ENCODE measurements around the gene FUT2.
A peak's percentile ranks its signal among the peaks of the same experiment; 100 is the strongest.
"Not testable (repeated sequence)": the region's sequence is repeated elsewhere in the genome, so short reads cannot be mapped to it uniquely, and the experiment has no call there.

Gene FUT2

GRCh38 chr19:48695743-48696352 is at the start of gene FUT2:
FUT2 (plus strand) TSS chr19:48695971; CDS start chr19:48702957, 6,986 bp downstream.
- no peak for DNase-seq

DNA sequence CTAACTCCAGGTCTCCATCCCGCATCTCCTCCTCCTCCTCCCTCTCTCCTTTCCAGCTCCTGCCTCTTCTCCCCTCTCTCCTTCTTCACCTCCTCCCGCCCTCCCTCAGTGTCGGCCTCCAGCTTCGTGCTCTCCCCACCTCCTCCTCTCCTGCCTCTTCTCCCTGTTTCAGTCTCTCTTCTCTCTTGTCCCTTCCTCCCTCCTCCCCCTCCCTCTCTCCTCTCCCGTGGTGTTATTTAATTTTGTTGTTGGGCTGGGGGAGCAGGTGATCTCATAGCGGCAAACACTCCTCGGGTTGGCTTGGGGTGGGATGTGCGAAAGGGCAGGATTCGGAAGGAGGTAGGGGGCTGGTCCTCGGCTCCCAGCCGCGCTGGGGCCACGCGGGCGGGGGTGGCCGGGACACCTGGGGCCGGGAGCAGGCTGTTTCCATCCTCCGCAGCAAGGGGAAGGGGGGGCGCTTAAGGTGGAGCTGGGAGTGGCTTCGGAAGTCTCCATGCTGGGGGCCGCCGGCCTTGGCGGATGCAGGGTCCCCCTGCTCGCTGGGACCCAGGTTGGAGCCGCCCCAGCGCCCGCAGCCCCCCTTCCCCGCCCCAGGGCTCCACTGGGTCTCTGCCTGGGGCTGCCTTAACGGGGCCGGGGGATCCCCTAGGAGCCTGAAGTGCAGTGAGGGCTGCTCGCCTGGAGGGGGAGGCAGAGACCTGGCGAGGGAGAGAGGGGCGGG is 49.6 kb upstream of the FUT2 start, which contains the start of gene CA11:
Gene CA11 (minus strand): TSS at position 187 of the 721 bp plus-strand sequence. CDS start 555 bp downstream, outside the sequence.
- DNase-seq = peak; percentile 73

GRCh38 chr19:48646722-48647216 is 49.0 kb upstream of the FUT2 start:
- DNase-seq = no peak

DNA sequence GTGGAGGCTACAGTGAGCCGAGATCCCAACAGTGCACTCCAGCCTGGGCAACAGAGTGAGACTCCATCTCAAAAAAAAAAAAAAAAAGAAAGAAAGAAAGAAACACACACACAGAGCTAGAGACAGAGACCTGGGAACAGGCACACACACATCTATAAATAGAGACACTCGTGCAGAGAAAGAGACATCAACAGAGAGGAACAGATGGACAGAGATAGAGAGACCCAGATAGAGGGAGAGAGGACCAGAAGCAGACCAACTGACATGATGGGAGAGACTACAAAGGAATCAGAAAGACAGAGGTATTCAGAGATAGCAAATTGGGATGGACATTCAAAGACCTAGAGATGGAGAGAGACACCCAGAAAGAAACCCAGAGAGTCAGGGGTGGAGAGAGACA is 47.6 kb upstream of the FUT2 start:
- no peak for DNase-seq

DNA sequence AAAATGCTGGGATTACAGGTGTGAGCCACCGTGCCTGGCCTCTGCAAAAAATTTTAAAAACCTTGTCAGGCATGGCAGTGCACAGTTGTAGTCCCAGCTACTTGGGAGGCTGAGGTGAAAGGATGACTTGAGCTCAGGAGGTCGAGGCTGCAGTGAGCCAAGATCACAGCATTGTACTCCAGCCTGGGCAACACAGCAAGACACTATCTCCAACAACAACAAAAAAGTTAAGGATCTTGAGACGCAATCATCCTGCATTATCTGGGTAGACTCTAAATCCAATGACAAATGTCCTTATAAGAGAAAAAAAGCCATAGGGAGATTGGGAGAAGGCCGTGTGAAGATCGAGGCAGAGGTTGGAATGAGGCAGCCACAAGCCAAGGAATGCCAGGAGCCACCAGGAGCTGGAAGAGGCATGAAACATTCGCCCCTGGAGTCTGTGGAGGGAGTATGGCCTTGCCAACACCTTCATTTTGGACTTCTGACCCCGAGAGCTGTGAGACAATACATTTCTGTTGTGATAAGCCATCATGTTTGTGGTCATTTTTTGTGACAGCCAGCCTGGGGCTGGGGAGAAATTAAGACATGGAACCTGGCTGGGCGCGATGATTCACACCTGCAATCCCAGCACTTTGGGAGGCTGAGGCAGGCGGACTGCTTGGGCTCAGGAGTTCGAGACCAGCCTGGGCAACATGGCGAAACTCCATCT is 44.6 kb upstream of the FUT2 start:
- DNase-seq = no peak

DNA sequence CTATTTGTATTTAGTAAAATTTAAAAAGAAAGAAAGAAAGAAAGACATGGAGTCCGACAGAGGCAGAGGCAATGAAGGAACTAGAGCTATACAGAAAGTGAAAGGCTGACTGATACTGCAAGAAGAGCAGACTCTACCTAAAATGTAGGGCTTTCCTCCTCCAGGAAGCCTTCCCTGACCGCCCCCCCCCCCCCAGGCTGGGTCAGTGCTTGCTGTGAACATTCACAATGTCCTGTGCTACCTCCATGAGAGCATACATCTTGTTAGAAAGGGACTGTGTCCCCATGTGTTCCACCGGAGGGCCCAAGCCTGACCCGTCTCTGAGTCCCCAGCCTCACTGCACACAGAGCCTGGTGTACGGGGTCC is 44.1 kb upstream of the FUT2 start:
- no peak for DNase-seq

DNA sequence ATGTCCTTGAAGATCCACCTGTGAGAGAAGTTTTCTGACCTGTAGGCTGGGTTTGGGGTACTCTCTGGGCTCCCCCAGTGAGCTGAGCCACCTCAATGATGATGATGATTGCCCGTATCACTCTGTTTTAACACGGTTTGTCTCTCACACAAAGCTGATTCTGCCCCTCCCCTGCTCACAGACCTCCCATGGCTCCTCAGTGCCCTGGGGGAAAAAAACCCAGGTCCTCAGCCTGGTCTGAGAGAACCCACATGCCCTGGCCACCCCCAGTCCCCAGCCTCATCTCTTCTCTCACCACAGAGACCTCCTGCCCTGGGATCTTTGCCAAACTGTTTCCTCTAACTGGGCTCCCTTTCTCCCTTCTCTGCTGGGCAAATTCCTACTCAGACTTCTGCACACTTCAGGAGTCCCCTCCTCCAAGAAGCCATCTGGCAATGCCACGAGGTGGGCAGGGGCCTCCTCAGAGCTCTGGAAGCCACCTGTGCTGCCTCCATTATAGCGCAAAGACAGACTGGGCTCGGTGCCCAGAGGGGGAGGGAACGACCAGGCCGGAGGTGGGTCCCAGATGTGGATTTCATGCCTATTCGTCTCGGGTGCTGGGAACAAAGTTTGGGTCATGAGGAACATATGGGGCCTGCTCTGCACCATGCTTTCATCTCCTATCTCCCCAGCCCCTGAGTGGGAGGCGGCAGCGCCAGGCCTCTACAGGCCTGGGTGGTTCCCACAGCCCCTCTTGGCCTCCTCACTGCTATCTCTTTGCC is 41.3 kb upstream of the FUT2 start:
- peak; percentile 22 for DNase-seq

DNA sequence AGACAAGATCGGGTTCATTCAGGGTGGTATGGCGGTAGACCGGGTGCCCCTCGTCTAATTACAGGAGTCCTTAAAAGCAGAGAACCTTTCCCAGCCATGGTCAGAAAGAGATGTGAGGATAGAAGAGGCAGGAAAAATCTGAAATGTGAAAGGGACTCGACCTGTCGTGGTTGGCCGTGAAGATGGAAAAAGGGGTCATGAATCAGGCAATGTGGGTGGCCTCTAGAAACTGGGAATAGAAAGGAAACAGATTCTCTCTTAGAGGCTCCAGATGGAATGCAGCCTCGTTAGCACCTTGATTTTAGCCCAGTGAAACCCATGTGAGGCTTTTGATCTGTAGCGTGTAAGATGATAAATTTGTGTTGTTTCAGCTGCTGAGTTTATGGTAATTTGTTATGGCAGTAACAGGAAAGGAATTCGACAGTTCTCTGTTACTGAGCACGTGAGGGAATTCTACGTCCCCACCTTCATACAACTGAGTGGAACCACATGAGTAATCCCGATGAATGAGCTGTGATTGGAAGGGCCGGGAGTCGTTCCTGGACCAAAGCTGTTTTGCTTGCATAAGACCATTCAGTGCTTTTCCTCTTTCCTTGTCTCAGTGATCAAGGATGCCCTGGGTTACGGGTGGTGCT is 38.8 kb upstream of the FUT2 start:
- DNase-seq = no peak

- DNase-seq = not testable (repeated sequence)
Observed at GRCh38 chr19:48657828-48658227, 37.9 kb upstream of the FUT2 start.

- no peak for DNase-seq
Observed at GRCh38 chr19:48658483-48658882, 37.3 kb upstream of the FUT2 start.

GRCh38 chr19:48659768-48660167 is 36.0 kb upstream of the FUT2 start:
- DNase-seq = no peak

- DNase-seq = peak; percentile 11
Observed at GRCh38 chr19:48660852-48661710, 34.7 kb upstream of the FUT2 start.

- DNase-seq = no peak
Observed at GRCh38 chr19:48661711-48662090, 34.1 kb upstream of the FUT2 start.

GRCh38 chr19:48663667-48664066 is 32.1 kb upstream of the FUT2 start:
- no peak for DNase-seq

- no peak for DNase-seq
Observed at GRCh38 chr19:48664476-48664875, 31.3 kb upstream of the FUT2 start.

DNA sequence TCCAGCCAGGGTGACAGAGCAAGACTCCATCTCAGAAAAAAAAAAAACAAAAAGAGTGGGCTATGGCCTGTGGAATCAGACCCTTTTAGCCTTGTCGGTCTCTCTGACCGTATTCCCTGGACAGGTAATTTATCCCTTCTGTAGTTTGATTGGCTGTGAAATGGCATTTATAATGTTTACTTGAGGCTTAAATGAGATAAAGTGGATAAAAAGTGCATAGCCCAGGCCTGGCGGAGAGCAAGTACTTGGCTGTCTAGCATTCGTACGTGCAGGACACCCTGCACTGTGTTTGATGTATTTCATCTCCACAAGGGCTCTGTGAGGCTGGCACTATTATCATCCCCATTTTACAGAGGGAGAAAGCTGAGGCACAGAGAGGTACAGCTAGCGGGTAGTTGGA is 30.0 kb upstream of the FUT2 start:
- no peak for DNase-seq

DNA sequence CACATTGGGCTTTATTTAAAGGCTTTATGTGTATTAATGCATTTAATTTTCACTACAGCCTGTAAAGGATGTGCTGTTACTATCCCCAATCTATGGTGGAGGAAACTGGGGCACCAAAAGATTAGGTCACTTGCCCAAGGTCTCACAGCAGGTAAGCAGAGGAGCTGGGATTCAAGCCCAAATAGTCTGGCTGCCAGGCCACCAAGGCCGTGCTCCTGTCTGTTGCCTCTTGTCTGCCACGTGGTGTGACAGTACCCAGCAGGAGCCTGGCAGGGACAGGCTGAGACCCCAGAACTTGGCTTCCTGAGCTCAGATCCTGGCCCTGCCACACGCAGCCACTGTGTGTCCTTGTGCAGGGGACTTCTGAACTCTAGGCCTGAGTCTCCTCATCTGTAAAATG is 27.4 kb upstream of the FUT2 start:
- DNase-seq = no peak

- no peak for DNase-seq
Observed at GRCh38 chr19:48668761-48669160, 27.0 kb upstream of the FUT2 start.

DNA sequence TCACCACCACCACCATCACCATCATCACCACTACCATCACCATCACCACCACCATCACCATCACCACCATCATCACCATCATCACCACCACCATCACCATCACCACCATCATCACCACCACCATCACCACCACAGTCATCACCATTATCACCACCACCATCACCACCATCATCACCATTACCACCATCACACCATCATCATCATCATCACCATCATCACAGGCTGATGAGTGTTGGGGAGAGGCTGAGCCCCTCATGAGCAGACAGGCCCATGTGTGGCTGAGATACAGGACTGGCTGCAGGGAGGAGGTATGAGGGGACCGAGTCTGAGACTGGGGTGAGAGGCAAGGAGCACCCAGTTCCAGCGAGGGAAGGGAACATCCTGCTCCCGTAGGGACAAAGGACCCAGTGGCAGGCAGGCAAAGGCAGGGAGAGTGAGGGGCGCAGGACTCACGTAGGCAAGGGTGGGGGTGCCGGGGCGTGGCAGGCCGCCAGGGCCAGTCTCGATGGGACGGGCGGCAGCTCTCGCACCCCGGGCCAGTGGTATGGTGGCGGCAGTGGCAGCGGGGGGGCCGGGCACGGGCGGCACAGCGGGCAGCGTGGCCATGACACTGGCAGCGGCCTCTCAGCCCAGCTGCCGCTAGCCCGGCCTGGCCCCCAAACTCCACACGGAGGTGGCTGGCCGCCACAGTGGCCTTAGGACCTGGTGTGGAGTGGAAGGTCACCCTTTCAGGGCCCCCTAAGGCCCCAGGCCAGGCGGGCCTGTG is 25.7 kb upstream of the FUT2 start:
- DNase-seq = no peak

GRCh38 chr19:48670699-48671445 is 24.9 kb upstream of the FUT2 start:
- DNase-seq = no peak

Data from NCI-H2227 treated with DMSO at 0.1 percent for 48 hours (cell line).